Left lung (tissue), 10 donors: ENCODE measurements around the gene DNM1. TPM values are rescaled to one million over a fixed set of nuclear protein-coding genes. Genes with fewer than 3 reads are reported as not detected.

Experiments
- ATAC-seq: fragments of 200-7000 bp; cut with Tn5 transposase; one replicate; pipeline ENCODE4 v1.9.1; 2020; ENCODE audit warnings: moderate library complexity
- DNase-seq, 4 donors: peaks; one replicate each; pipeline ENCODE4 v3.0.0-alpha.2; 2013 to 2020
- H3K27ac ChIP-seq, 2 donors: fragments of 200-600 bp; sonication (generic) in 1 of 2; one replicate each; pipeline versions ENCODE4 v1.5.0 to v1.8.0; 2020 to 2021
- H3K27me3 ChIP-seq, 2 donors: fragments of 200-600 bp; sonication (generic) in 1 of 2; one replicate each; pipeline versions ENCODE4 v1.5.0 to v1.8.0; 2020 to 2021
- H3K36me3 ChIP-seq, 2 donors: fragments of 200-600 bp; sonication (generic) in 1 of 2; one replicate each; pipeline versions ENCODE4 v1.5.0 to v1.8.0; 2020 to 2021
- H3K4me1 ChIP-seq, 2 donors: fragments of 200-600 bp; one replicate each; pipeline ENCODE4 v1.8.0; 2021
- H3K4me3 ChIP-seq, 2 donors: fragments of 200-600 bp; sonication (generic) in 1 of 2; one replicate each; pipeline versions ENCODE4 v1.5.0 to v1.8.0; 2020 to 2021; ENCODE audit warnings: mild to moderate bottlenecking in 1 of 2
- H3K9me3 ChIP-seq, 2 donors: fragments of 200-600 bp; sonication (generic) in 1 of 2; one replicate each; pipeline versions ENCODE4 v1.5.0 to v1.8.0; 2020 to 2021
- CTCF ChIP-seq, 2 donors: fragments of 200-600 bp; sonication (generic) in 1 of 2; IDR thresholded peaks; one replicate each; pipeline versions ENCODE4 v1.5.0 to v1.8.0; 2021; ENCODE audit warnings: antibody characterized with exemption in 2 of 2
- intact Hi-C, 2 donors: fragments of 100-400 bp; cut with DNase I; formaldehyde crosslinking; loops; one replicate each; pipeline versions ENCODE4 v1.11.2 to v1.14.2; 2022
- polyA plus RNA-seq, 6 donors: library from polyadenylated mRNA; unstranded; fragments of 120-200 nt; gene quantifications; one replicate each; pipeline ENCODE4 v1.2.1, GENCODE V29; 2013; ENCODE audit not compliant: insufficient read length in 6 of 6
- total RNA-seq, 2 donors: library from RNA; stranded (reverse); fragmentation: NEBNext Ultra II Directional; extraction: Animal tissue kit (Norgen Biotek cat#: 25700); gene quantifications; one replicate each; pipeline ENCODE4 v1.2.1, GENCODE V29; 2021
- donor health status: DM: no; HTN: yes; CAD: no.
- donor health status: DM: no; HTN: no; CAD: no.

Gene DNM1
- total and polyA plus RNA-seq, 8 donors: 9.0 to 90.0 (median 62.2) TPM

GRCh38 chr9:128182893-128183588 is 20.1 kb upstream of the DNM1 start:
- H3K9me3 ChIP-seq: peaks cover 0 to 7% of the 10 kb centered on the region in 2 donors
- ATAC-seq (no peak), DNase-seq (no peak)
- H3K27me3 ChIP-seq: no peaks in the 10 kb centered on the region
- intact Hi-C loops: no loop called here
- peaks cover 4 to 84% of the 10 kb centered on the region in 2 donors for H3K36me3 ChIP-seq
- H3K27ac ChIP-seq: no peak overlapping the region
- TF ChIP-seq CTCF (IDR thresholded peaks at IDR 0.05): no peak
- H3K4me1 ChIP-seq: peaks cover 0 to 2% of the 10 kb centered on the region in 2 donors
- H3K4me3 ChIP-seq: no peak overlapping the region

GRCh38 chr9:128185979-128186965 is 16.9 kb upstream of the DNM1 start:
- no peaks in the 10 kb centered on the region for H3K27me3 ChIP-seq
- H3K4me1 ChIP-seq: peaks cover 7 to 18% of the 10 kb centered on the region in 2 donors
- ATAC-seq (no peak), DNase-seq (no peak)
- H3K9me3 ChIP-seq: no peaks in the 10 kb centered on the region
- no peak for TF ChIP-seq CTCF (IDR thresholded peaks at IDR 0.05)
- H3K4me3 ChIP-seq: no peak overlapping the region
- H3K36me3 ChIP-seq: peaks cover 0 to 71% of the 10 kb centered on the region in 2 donors
- intact Hi-C loops: no loop called here
- H3K27ac ChIP-seq: no peak overlapping the region

- Histone ChIP-seq H3K4me1 (peaks cover 7 to 24% of the 10 kb centered on the region in 2 donors), H3K4me3 (no peak overlapping the region), H3K36me3 (peaks cover 0 to 68% of the 10 kb centered on the region in 2 donors), H3K27me3 (peaks cover 0 to under 1% of the 10 kb centered on the region in 2 donors), H3K9me3 (no peaks in the 10 kb centered on the region), H3K27ac (no peak overlapping the region)
- no peak for TF ChIP-seq CTCF (IDR thresholded peaks at IDR 0.05)
- intact Hi-C loops: no loop called here
- ATAC-seq (no peak), DNase-seq (no peak)
Measured at GRCh38 chr9:128187361-128187760, 15.8 kb upstream of the DNM1 start.

GRCh38 chr9:128188209-128188608 is 15.0 kb upstream of the DNM1 start:
- peaks cover 7 to 31% of the 10 kb centered on the region in 2 donors for H3K4me1 ChIP-seq
- ATAC-seq (no peak), DNase-seq (no peak)
- H3K9me3 ChIP-seq: no peaks in the 10 kb centered on the region
- peaks cover 0 to 60% of the 10 kb centered on the region in 2 donors for H3K36me3 ChIP-seq
- intact Hi-C loops: no loop called here
- no peak overlapping the region for H3K27ac ChIP-seq
- H3K27me3 ChIP-seq: peaks cover 0 to 7% of the 10 kb centered on the region in 2 donors
- no peak for TF ChIP-seq CTCF (IDR thresholded peaks at IDR 0.05)
- H3K4me3 ChIP-seq: no peak overlapping the region

GRCh38 chr9:128190013-128190412 is 13.2 kb upstream of the DNM1 start:
- DNase-seq (no peak), ATAC-seq (no peak)
- no peak overlapping the region for H3K27ac ChIP-seq
- peak overlapping the region in 1 of 2 donors; percentile 84 for H3K4me3 ChIP-seq
- intact Hi-C loops: no loop called here
- TF ChIP-seq CTCF (IDR thresholded peaks at IDR 0.05): no peak
- H3K4me1 ChIP-seq: peaks cover 7 to 32% of the 10 kb centered on the region in 2 donors
- H3K9me3 ChIP-seq: no peaks in the 10 kb centered on the region
- peaks cover 0 to 7% of the 10 kb centered on the region in 2 donors for H3K27me3 ChIP-seq
- peaks cover 0 to 42% of the 10 kb centered on the region in 2 donors for H3K36me3 ChIP-seq
